SIG-M5 (cell line): ENCODE results near the gene SYT5.

Experiments used
- DNase-seq: peaks from one replicate; lab custom pipeline; 2025; lab: John Stamatoyannopoulos, UW

The SYT5 gene

GRCh38 chr19:55146705-55147273, 33.3 kb downstream of the SYT5 start:
- DNase-seq, result no peak

- no peak for DNase-seq
Measured at GRCh38 chr19:55146078-55146704, 33.9 kb downstream of the SYT5 start.

GRCh38 chr19:55145232-55145631, 34.9 kb downstream of the SYT5 start:
- no peak for DNase-seq

- DNase-seq, result no peak
Measured at GRCh38 chr19:55141696-55142095, 38.4 kb downstream of the SYT5 start.

GRCh38 chr19:55137915-55138314, 42.2 kb downstream of the SYT5 start:
- no peak for DNase-seq

GRCh38 chr19:55136399-55137102, 43.5 kb downstream of the SYT5 start:
- no peak for DNase-seq

- DNase-seq, result no peak
Measured at GRCh38 chr19:55134736-55135135, 45.4 kb downstream of the SYT5 start.

GRCh38 chr19:55133639-55134444, 46.2 kb downstream of the SYT5 start:
- no peak for DNase-seq

GRCh38 chr19:55132453-55133129, 47.5 kb downstream of the SYT5 start:
- no peak for DNase-seq

GRCh38 chr19:55131421-55131820, 48.7 kb downstream of the SYT5 start:
- DNase-seq, result no peak
